ENCODE data around the gene MRC2. TPM values are rescaled to one million over a fixed set of nuclear protein-coding genes. Genes with fewer than 3 reads are reported as not detected.
"Not testable (repeated sequence)": the region's sequence is repeated elsewhere in the genome, so short reads cannot be mapped to it uniquely, and the experiment has no call there.

The MRC2 gene
- total RNA-seq, 4 donors from 2014 or later: 18.8 to 53.0 (median 20.6) TPM

- WGBS, 2 donors: 80 to 83% methylated on average over 2 of the region's 2 CpGs
- TF ChIP-seq, protein P1, sequence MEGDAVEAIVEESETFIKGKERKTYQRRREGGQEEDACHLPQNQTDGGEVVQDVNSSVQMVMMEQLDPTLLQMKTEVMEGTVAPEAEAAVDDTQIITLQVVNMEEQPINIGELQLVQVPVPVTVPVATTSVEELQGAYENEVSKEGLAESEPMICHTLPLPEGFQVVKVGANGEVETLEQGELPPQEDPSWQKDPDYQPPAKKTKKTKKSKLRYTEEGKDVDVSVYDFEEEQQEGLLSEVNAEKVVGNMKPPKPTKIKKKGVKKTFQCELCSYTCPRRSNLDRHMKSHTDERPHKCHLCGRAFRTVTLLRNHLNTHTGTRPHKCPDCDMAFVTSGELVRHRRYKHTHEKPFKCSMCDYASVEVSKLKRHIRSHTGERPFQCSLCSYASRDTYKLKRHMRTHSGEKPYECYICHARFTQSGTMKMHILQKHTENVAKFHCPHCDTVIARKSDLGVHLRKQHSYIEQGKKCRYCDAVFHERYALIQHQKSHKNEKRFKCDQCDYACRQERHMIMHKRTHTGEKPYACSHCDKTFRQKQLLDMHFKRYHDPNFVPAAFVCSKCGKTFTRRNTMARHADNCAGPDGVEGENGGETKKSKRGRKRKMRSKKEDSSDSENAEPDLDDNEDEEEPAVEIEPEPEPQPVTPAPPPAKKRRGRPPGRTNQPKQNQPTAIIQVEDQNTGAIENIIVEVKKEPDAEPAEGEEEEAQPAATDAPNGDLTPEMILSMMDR (IDR thresholded peaks at IDR 0.05): no peak
- intact Hi-C loops (cut with DNase I; ENCODE audit: low total_unique reads): no loop called here
- DNase-seq (ENCODE audit: low spot score in 2 of 2): no peak
- no peak overlapping the region for H3K4me3 ChIP-seq (ENCODE audit: low read depth, poor library complexity, severe bottlenecking)
These were observed 39.9 kb upstream of the MRC2 start for GRCh38 chr17:62587554-62587953.

- no peak for DNase-seq (ENCODE audit: low spot score in 2 of 2)
- WGBS, 2 donors: 88 to 90% methylated on average over 7 of the region's 7 CpGs
- TF ChIP-seq, protein P1 (IDR thresholded peaks at IDR 0.05): no peak
- no peak for TF ChIP-seq POLR2A (IDR thresholded peaks at IDR 0.05)
- intact Hi-C loops (cut with DNase I; ENCODE audit: low total_unique reads): no loop called here
- no peak overlapping the region for H3K4me3 ChIP-seq (ENCODE audit: low read depth, poor library complexity, severe bottlenecking)
These were observed 39.4 kb upstream of the MRC2 start for GRCh38 chr17:62588109-62588508.

GRCh38 chr17:62591333-62591732 lies 36.1 kb upstream of the MRC2 start:
- TF ChIP-seq POLR2A (IDR thresholded peaks at IDR 0.05): no peak
- TF ChIP-seq, protein P1 (IDR thresholded peaks at IDR 0.05): no peak
- intact Hi-C loops (cut with DNase I; ENCODE audit: low total_unique reads): no loop called here
- H3K4me3 ChIP-seq (ENCODE audit: low read depth, poor library complexity, severe bottlenecking): no peak overlapping the region
- DNase-seq (ENCODE audit: low spot score in 2 of 2): no peak
- 59 to 67% methylated on average over 6 of the region's 6 CpGs for WGBS, 2 donors

- WGBS, 2 donors: 87 to 93% methylated on average over 11 of the region's 11 CpGs
- DNase-seq (ENCODE audit: low spot score in 2 of 2); H3K4me3 ChIP-seq (ENCODE audit: low read depth, poor library complexity, severe bottlenecking); intact Hi-C loops (cut with DNase I; ENCODE audit: low total_unique reads): not testable (repeated sequence)
These were observed 35.6 kb upstream of the MRC2 start for GRCh38 chr17:62591822-62592221.

GRCh38 chr17:62592341-62593099 lies 35.0 kb upstream of the MRC2 start:
- WGBS, 2 donors: 81 to 86% methylated on average over 9 of the region's 9 CpGs
- TF ChIP-seq, protein P1 (IDR thresholded peaks at IDR 0.05): no peak
- TF ChIP-seq POLR2A (IDR thresholded peaks at IDR 0.05): no peak
- no peak overlapping the region for H3K4me3 ChIP-seq (ENCODE audit: low read depth, poor library complexity, severe bottlenecking)
- intact Hi-C loops (cut with DNase I; ENCODE audit: low total_unique reads): no loop called here
- DNase-seq (ENCODE audit: low spot score in 2 of 2): no peak

DNA sequence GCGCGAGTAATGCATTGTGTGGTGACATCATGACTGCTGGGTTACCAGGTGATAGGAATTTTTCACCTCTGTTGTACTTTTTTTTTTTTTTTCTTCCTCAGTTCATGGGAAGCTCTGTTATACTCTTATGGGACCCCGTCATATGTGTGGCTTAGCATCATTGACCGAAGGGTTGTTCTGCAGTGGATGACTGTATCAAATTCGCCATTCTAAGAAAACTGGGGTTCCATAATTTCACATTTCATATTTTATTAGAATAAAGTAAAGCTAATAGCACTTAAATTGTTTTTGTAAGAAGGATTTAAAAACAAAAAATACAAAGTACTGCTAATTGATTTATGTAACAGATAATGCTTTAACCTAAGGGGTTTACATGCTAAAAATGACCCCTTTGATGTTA lies 32.0 kb upstream of the MRC2 start:
- intact Hi-C loops (cut with DNase I; ENCODE audit: low total_unique reads): no loop called here
- no peak for DNase-seq (ENCODE audit: low spot score in 2 of 2)
- TF ChIP-seq, protein P1 (IDR thresholded peaks at IDR 0.05): no peak
- no peak for TF ChIP-seq POLR2A (IDR thresholded peaks at IDR 0.05)
- WGBS, 2 donors: 99% methylated on average over 5 of the region's 5 CpGs
- H3K4me3 ChIP-seq (ENCODE audit: low read depth, poor library complexity, severe bottlenecking): no peak overlapping the region
